Mucosa of gallbladder (tissue), 1 donor: Measurements from ENCODE around the gene PITPNM2. TPM values are rescaled to one million over a fixed set of nuclear protein-coding genes. Genes with fewer than 3 reads are reported as not detected.

ENCODE experiments used
- total RNA-seq: library from RNA; stranded (reverse); gene quantifications from one replicate; pipeline ENCODE4 v1.2.1, GENCODE V29; 2021
- donor health status: DM: no; HTN: no; CAD: no.

Gene PITPNM2
- total RNA-seq, 1 donor from 2014 or later: 12.8 TPM

Other genes starting within 250 kb of the PITPNM2 start
- gene ABCB9, start 184.6 kb downstream of the PITPNM2 start, total RNA-seq: 11.6 TPM
- gene OGFOD2, start 175.8 kb downstream of the PITPNM2 start, total RNA-seq: 32.5 TPM
- gene ARL6IP4, start 170.4 kb downstream of the PITPNM2 start, total RNA-seq: 169 TPM
- gene MPHOSPH9, start 82.1 kb upstream of the PITPNM2 start, total RNA-seq: 14.5 TPM
- 14.0 TPM for gene MTRFR, start 82.3 kb upstream of the PITPNM2 start, total RNA-seq
- gene CDK2AP1, start 120.8 kb upstream of the PITPNM2 start, total RNA-seq: 92.0 TPM
- gene SBNO1, start 213.8 kb upstream of the PITPNM2 start, total RNA-seq: 29.7 TPM
- gene KMT5A, start 233.0 kb upstream of the PITPNM2 start, total RNA-seq: 39.7 TPM